ENCODE results near the gene LCN15.
"Not testable (repeated sequence)": the region's sequence is repeated elsewhere in the genome, so short reads cannot be mapped to it uniquely, and the experiment has no call there.

Gene LCN15

GRCh38 chr9:136755302-136756133 is 8.8 kb downstream of the LCN15 start:
- not testable (repeated sequence) for DNase-seq (ENCODE audit: low read depth in 2 of 2)

GRCh38 chr9:136754626-136755301 is 9.6 kb downstream of the LCN15 start:
- no peak for DNase-seq (ENCODE audit: low read depth in 2 of 2)

GRCh38 chr9:136754059-136754572 is 10.2 kb downstream of the LCN15 start:
- DNase-seq (ENCODE audit: low read depth in 2 of 2): no peak

- DNase-seq (ENCODE audit: low read depth in 2 of 2): no peak
Measured at GRCh38 chr9:136753371-136754058, 10.8 kb downstream of the LCN15 start.

GRCh38 chr9:136751814-136752213 is 12.5 kb downstream of the LCN15 start:
- no peak for DNase-seq (ENCODE audit: low read depth in 2 of 2)

GRCh38 chr9:136751244-136751643 is 13.1 kb downstream of the LCN15 start:
- DNase-seq (ENCODE audit: low read depth in 2 of 2): no peak

GRCh38 chr9:136750526-136750925 is 13.8 kb downstream of the LCN15 start:
- no peak for DNase-seq (ENCODE audit: low read depth in 2 of 2)

GRCh38 chr9:136748666-136749611 is 15.4 kb downstream of the LCN15 start:
- DNase-seq (ENCODE audit: low read depth in 2 of 2): no peak

GRCh38 chr9:136748201-136748600 is 16.1 kb downstream of the LCN15 start, which contains the start of gene LCN6:
Gene LCN6 (minus strand): TSS chr9:136748525. CDS start chr9:136748483, 42 bp downstream.
- no peak for DNase-seq (ENCODE audit: low read depth in 2 of 2)

- DNase-seq (ENCODE audit: low read depth in 2 of 2): no peak
Measured at GRCh38 chr9:136747161-136748060, 16.9 kb downstream of the LCN15 start.

- no peak for DNase-seq (ENCODE audit: low read depth in 2 of 2)
Measured at GRCh38 chr9:136746621-136747020, 17.7 kb downstream of the LCN15 start.

- DNase-seq (ENCODE audit: low read depth in 2 of 2): no peak
Measured at GRCh38 chr9:136746155-136746490, 18.2 kb downstream of the LCN15 start.

GRCh38 chr9:136745389-136746154 is 18.7 kb downstream of the LCN15 start:
- DNase-seq (ENCODE audit: low read depth in 2 of 2): no peak

- no peak for DNase-seq (ENCODE audit: low read depth in 2 of 2)
Measured at GRCh38 chr9:136744773-136745172, 19.5 kb downstream of the LCN15 start.

- no peak for DNase-seq (ENCODE audit: low read depth in 2 of 2)
Measured at GRCh38 chr9:136743639-136744211, 20.6 kb downstream of the LCN15 start.

- no peak for DNase-seq (ENCODE audit: low read depth in 2 of 2)
Measured at GRCh38 chr9:136742591-136743391, 21.5 kb downstream of the LCN15 start, which contains the start of gene LCN10. Gene LCN10 (minus strand): TSS chr9:136742940. CDS start chr9:136742903, 37 bp downstream.

- DNase-seq (ENCODE audit: low read depth in 2 of 2): peak in 1 of 2 donors; percentile 40
Measured at GRCh38 chr9:136741883-136742571, 22.3 kb downstream of the LCN15 start.
